HG03460 (cell line): Measurements from ENCODE around the gene SLC12A4.

Experiments used
- ATAC-seq: cut with Tn5 transposase; IDR thresholded peaks from one replicate; pipeline ENCODE4 v1.9.1; 2021; ENCODE audit not compliant: unreplicated experiment

Gene SLC12A4

GRCh38 chr16:67963662-67964321, 4.6 kb downstream of the SLC12A4 start:
- ATAC-seq, result no peak

- no peak for ATAC-seq
Measured at GRCh38 chr16:67963292-67963661, 5.2 kb downstream of the SLC12A4 start.

- no peak for ATAC-seq
Measured at GRCh38 chr16:67962135-67962534, 6.3 kb downstream of the SLC12A4 start.

GRCh38 chr16:67961551-67961957, 6.9 kb downstream of the SLC12A4 start:
- ATAC-seq, result no peak

GRCh38 chr16:67959536-67960329, 8.7 kb downstream of the SLC12A4 start:
- ATAC-seq, result no peak

GRCh38 chr16:67957622-67958021, 10.8 kb downstream of the SLC12A4 start:
- no peak for ATAC-seq

GRCh38 chr16:67954421-67955196, 13.8 kb downstream of the SLC12A4 start:
- ATAC-seq, result no peak

- ATAC-seq, result no peak
Measured at GRCh38 chr16:67953641-67954375, 14.6 kb downstream of the SLC12A4 start.

- ATAC-seq, result no peak
Measured at GRCh38 chr16:67951485-67951884, 17.0 kb downstream of the SLC12A4 start.

- ATAC-seq, result no peak
Measured at GRCh38 chr16:67950335-67950843, 18.0 kb downstream of the SLC12A4 start.

- no peak for ATAC-seq
Measured at GRCh38 chr16:67949645-67950044, 18.8 kb downstream of the SLC12A4 start.

- no peak for ATAC-seq
Measured at GRCh38 chr16:67948015-67948414, 20.4 kb downstream of the SLC12A4 start.

GRCh38 chr16:67946966-67947558, 21.4 kb downstream of the SLC12A4 start:
- ATAC-seq, result no peak

GRCh38 chr16:67946128-67946569, 22.3 kb downstream of the SLC12A4 start:
- ATAC-seq, result no peak

GRCh38 chr16:67945392-67945933, 23.0 kb downstream of the SLC12A4 start:
- no peak for ATAC-seq

GRCh38 chr16:67944690-67945391, 23.6 kb downstream of the SLC12A4 start:
- ATAC-seq, result no peak

GRCh38 chr16:67943619-67944504, 24.6 kb downstream of the SLC12A4 start, which contains the start of gene LCAT:
Gene LCAT, minus strand, starts transcription at chr16:67944120. Its CDS starts 19 bp downstream, at chr16:67944101.
- ATAC-seq, result no peak

- no peak for ATAC-seq
Measured at GRCh38 chr16:67943256-67943618, 25.2 kb downstream of the SLC12A4 start.
